ENCODE measurements around the gene ELF3.
A peak's percentile ranks its signal among the peaks of the same experiment; 100 is the strongest.

GRCh38 chr1:202007805-202008489 lies 2.4 kb upstream of the ELF3 start:
- TF ChIP-seq CTCF (IDR thresholded peaks at IDR 0.05) (no peak), POLR2A (IDR thresholded peaks at IDR 0.05) (peak in 1 of 2 donors; percentile 75)

All from Peyer's patch (tissue), 4 donors.